H4 (cell line): ENCODE results near the gene LAMTOR5. TPM values are rescaled to one million over a fixed set of nuclear protein-coding genes. Genes with fewer than 3 reads are reported as not detected.
"Not testable (repeated sequence)": the region's sequence is repeated elsewhere in the genome, so short reads cannot be mapped to it uniquely, and the experiment has no call there.

ENCODE experiments used
- DNase-seq: peaks from one replicate; pipeline ENCODE4 v3.0.0-alpha.2; 2015; ENCODE audit warnings: low spot score
- total RNA-seq: library from RNA; depleted of rRNA; stranded (reverse); fragments of >200 nt; shearing (Covaris generic); gene quantifications from 2 replicates; pipeline ENCODE4 v1.2.3, GENCODE V29; 2014; rRNA removed

The LAMTOR5 gene
- total RNA-seq: 129 and 143 TPM in 2 replicates

DNA sequence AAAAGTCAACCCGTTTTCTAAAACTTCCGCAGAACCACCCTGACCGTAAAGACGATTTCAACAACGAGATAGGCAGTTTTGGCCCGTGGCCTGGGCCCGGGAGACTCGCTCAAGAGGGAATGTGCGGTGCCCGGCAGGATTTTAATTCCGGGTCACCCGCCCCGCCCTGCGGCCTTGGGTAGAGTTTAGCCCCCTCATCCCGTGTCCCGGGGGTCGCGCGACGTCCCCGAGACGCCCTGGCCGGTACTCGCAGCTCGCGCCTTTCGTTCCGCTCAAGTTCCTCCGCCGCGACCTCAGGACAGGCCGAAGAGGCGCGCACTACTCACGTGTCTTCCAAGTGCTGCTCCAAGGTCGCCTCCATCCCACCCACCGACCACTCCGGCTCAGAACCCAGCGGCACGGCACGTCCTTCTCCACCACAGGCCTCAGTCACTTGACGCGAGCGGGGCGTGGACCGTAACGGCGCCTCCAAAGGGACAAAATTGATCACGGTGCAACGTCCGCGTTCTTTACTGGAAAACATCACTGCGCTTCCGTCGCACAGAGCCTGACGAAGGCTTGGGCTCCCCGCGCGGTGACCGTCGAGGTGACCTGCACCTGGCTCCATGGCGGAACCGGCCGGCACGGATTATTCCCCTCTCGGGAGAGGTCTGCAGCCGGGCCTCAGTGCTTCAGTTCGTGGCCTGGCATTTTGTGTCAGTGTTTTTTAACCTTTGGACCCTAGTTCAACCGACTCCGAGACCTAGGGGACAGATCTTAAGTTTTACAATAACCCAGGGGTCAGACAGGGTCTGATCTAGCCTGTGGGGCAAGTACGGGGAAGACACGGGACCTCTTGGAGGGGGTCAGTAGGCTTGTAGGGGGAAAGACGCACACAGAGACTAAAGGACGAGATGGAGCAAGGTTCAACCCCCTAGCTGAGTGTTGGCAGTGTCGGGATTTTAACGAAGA, at the start of gene LAMTOR5:
LAMTOR5 (minus strand) TSS at position 435 of the 951 bp plus-strand sequence; CDS start at position 361, 74 bp downstream.
- DNase-seq: peak; percentile 92

GRCh38 chr1:110457206-110457605, 49.7 kb upstream of the LAMTOR5 start:
- DNase-seq: no peak

DNA sequence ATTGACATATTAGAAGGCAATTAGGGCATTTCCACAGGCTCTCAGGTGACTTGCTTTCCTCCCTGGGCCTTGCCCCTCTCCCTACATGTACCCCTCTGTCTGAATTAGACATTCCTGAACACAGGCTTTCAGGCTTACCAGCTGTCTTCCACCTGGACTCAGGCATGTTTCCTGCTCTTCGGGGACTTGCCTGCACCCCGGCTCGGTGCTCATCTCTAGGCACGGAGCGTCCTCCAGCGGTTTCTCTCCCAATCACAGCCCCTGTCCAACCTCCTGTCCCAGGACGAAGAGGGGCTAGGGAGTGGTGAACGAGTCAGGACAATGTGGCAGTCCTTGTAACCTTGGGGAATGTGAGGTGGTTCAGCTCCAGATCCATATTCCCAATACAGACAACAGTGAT, 47.7 kb upstream of the LAMTOR5 start:
- no peak for DNase-seq

DNA sequence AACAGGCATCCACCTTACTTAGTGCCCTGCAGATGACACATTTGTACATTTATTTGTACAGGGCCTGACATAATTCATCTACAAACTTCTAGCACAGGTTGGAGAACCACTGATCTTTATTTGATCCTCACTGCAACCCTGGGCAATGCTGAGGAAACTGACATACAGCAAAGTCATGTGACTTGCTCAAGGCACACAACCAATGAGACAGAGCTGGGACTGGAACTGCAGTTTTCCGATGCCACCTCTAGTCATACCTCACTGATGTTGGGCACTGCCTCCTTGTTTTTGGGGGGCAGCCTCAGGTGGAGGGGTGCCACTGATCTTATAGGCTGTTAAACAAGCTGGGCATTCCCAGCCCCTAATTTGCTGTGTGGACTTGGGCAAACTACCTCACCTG, 46.8 kb upstream of the LAMTOR5 start:
- no peak for DNase-seq

DNA sequence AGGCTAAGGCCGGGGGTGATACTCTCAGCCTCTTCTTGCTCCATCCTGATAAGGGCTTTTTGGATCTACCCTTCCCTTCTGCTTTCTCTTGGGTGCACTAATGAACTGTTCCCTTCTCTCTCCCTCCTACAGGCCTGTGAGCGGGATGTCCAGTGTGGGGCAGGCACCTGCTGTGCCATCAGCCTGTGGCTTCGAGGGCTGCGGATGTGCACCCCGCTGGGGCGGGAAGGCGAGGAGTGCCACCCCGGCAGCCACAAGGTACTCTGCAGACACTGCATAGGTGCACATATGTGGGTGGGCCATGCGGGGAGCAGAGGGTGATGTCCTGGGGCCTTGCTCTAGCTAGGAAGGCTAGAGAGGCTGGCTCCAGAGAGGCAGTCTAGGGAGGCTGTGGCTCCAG, 46.3 kb upstream of the LAMTOR5 start:
- DNase-seq: no peak

GRCh38 chr1:110452330-110452729, 44.8 kb upstream of the LAMTOR5 start:
- no peak for DNase-seq

- no peak for DNase-seq
Observed at GRCh38 chr1:110450929-110451328, 43.4 kb upstream of the LAMTOR5 start, which contains the start of gene PROK1. PROK1 (plus strand) TSS chr1:110451149; CDS start chr1:110451217, 68 bp downstream.

DNA sequence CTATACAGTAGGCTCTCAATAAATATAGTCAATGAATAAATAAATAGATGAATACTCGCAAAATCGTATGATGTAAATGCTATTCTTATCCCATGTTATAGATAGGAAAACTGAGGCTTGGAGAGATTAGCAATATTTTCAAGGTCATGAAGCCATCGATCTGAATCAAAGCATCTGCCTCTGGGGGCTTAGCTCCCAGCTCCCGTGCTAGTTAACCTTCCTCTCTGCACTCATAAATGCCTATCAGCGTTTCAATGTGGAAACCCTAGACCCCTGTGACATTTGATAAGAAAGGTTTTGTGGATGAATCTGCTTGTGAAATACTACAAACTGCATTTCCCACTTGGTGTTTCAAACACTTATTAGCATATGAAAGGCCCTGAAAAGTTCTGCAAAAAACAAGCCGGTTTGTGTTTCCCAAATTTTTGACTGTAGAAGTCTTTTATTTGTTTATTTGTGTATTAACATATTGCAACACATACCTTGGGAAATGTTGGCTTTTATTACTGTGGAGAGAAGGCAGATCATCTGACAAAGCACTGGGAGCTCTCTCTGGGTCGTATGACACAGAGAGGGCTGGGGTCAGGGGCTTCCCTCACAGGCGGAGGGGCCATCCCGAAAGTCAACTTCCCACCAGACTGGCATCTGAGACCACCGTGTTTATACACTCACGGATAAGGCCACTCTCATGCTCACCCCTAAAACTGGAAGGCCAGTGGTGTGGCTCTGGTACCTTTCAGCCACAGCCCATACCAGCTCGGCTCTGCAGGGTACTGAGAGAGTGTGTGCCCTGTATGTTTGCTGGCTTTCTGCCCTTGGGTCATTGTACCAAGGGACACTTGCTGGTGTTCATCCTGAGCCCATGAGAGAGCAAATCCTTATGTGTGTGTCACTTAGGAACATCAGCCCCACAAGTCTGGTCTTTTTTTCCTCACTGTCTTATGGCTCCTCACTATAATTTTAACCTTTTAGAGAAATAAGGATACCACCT, 42.5 kb upstream of the LAMTOR5 start:
- no peak for DNase-seq

DNA sequence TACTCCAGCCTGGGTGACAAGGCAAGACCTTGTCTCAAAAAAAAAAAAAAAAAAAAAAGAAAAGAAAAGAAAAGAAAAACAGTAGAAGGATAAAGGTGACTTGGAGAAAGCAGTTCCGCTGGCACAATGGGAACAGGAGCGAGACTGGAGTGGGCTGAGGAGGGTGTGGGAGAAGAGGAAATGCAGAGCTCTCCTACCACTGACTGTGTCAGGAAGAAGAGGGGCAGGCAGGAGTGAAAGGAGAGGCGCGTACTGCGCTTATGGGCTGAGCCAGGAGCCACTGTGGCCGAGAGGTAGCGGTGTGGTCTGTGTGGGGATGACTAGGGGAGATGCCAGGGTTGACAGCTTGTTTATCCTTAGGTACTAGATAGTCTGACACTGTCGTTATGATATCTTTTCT, 37.1 kb upstream of the LAMTOR5 start:
- DNase-seq: no peak

GRCh38 chr1:110443451-110443850, 36.0 kb upstream of the LAMTOR5 start:
- no peak for DNase-seq

GRCh38 chr1:110441888-110442287, 34.4 kb upstream of the LAMTOR5 start:
- no peak for DNase-seq

- DNase-seq: no peak
Observed at GRCh38 chr1:110440877-110441276, 33.4 kb upstream of the LAMTOR5 start.

DNA sequence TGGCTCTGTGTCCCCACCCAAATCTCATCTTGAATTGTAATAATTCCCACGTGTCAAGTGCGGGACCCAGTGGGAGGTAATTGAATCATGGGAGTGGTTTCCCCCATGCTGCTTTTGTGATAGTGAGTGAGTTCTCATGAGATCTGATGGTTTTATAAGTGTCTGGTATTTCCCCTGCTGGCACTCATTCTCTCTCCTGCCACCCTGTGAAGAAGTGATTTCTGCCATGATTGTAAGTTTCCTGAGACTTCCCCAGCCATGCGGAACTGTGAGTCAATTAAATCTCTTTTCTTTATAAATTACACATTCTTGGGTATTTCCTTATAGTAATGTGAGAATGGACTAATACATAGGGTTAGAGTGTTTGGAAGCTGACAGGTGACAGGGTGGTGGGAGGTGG, 32.4 kb upstream of the LAMTOR5 start:
- DNase-seq: not testable (repeated sequence)

DNA sequence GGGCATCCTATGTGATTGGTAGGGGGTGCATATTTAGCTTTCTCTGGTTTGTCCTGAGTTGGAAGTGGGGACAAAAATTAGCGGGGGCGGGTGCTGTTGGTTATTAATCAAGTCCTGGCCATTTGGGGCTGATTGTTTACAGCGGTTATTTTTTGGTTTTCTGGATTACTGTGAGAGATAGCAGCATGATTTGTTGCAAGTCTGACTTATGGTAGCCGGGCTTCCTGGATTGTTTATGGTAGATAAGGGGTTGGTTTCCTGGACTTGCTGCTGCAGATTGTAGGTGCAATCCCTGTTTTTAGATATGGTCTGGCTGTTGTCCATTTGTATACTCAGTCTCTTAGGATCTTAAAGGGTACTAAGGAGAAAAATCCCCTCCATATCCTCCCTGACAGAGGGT, 31.4 kb upstream of the LAMTOR5 start:
- no peak for DNase-seq

GRCh38 chr1:110437645-110438299, 30.3 kb upstream of the LAMTOR5 start:
- not testable (repeated sequence) for DNase-seq

DNA sequence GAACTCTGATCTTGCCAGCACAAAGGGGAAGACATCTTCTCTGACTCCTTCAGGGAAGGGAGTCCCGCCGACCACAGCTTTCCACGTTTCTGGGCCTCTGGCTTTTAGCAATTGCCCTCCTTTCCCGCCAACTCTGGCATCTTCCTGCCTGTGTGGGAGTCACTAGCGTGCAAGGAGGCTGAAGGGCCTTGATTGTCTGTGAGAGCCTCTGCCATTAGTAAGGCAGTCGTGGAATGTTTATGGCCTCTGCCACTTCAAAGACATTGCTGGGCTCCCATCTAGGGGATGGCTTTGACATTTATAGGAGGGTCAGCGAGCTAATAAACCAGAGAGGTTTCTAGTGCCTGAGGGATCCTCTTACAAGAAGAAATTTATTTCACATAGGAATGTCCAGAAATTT, 29.1 kb upstream of the LAMTOR5 start:
- DNase-seq: no peak

DNA sequence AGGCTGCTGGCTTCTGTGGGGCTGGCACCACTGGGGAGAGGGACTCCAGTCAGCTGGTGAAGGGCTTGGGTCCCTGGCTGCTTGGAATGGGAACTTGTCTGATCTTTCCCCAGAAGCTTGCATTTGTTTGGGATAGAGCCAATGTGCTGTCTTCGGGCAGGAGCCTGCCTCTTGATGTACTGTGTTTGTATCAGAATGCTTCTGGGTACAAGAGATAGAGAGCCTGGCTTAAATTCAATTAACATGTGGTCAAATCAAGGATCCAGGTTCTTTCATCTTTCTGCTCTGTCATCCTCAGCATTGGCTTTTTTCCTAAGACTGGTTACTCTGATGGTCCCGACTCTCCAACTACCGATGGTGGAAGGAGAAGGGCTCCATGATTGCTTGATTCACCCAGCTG, 27.5 kb upstream of the LAMTOR5 start:
- DNase-seq: no peak

DNA sequence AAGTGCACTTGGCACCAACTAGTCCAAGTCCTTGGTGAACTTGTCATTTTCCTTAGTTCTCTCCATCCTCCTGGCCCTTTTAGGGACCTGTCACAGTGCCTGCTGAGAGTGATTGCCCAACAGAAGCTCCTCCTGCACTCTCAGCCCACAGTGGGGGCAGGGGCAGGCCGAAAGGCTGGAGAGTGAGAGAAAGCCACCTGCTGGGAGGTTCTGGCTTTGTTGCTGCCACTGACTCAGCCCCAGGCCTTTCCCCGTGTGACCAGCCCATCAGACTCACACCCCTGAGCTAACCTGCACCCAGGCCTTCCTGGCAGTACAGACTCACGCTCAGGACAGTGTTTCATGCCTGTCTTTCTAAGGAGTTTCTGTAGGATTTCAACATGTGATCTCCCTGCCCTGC, 26.3 kb upstream of the LAMTOR5 start:
- DNase-seq: peak; percentile 66

GRCh38 chr1:110433213-110433612, 25.7 kb upstream of the LAMTOR5 start:
- no peak for DNase-seq

GRCh38 chr1:110430901-110431300, 23.4 kb upstream of the LAMTOR5 start:
- DNase-seq: no peak

- DNase-seq: no peak
Observed at GRCh38 chr1:110430366-110430765, 22.9 kb upstream of the LAMTOR5 start.

GRCh38 chr1:110428946-110429345, 21.5 kb upstream of the LAMTOR5 start:
- no peak for DNase-seq
